T-cell (primary cell): ENCODE results near the gene DENND2D. TPM values are rescaled to one million over a fixed set of nuclear protein-coding genes. Genes with fewer than 3 reads are reported as not detected.

Experiments used
- ATAC-seq, 4 experiments: fragments of 200-7000 bp in 3 of 4; fragments of 150-1000 bp in 1 of 4; cut with Tn5 transposase; replicated peaks in 1 of 4; 1 replicate in 3 of 4; 2 replicates in 1 of 4; pipeline ENCODE4 v1.10.0; 2021; ENCODE audit warnings: moderate library complexity in 3 of 4, mild to moderate bottlenecking in 2 of 4, moderate number of reproducible peaks in 1 of 4
- CTCF ChIA-PET, 2 donors: fragments of 300-600 bp; sonication (Branson Sonifier 250); formaldehyde crosslinking; loops; one replicate each; lab custom pipeline; 2022; ENCODE audit warnings: antibody characterized with exemption in 2 of 2; lab: Charles Lee
- POLR2A ChIA-PET, 2 donors: fragments of 300-600 bp; sonication (Branson Sonifier 250); formaldehyde crosslinking; loops; one replicate each; lab custom pipeline; 2022; ENCODE audit warnings: antibody characterized with exemption in 2 of 2; lab: Charles Lee
- DNase-seq, 35 experiments: peaks; one replicate each; pipeline versions ENCODE4 v3.0.0 to v3.0.0-alpha.2; 2013 to 2023
- H3K27ac ChIP-seq: one replicate; pipeline ENCODE4 v1.5.1; 2013; ENCODE audit warnings: low read length
- H3K27me3 ChIP-seq, 2 experiments: replicated peaks in 1 of 2; 1 replicate in 1 of 2; 2 replicates in 1 of 2; pipeline versions ENCODE4 v1.6.1 to v1.7.0; 2013; ENCODE audit warnings: low read length in 1 of 2, mixed read lengths in 1 of 2; ENCODE audit not compliant: control insufficient read depth in 2 of 2, insufficient read depth in 2 of 2; ENCODE audit errors: extremely low read depth in 1 of 2
- H3K36me3 ChIP-seq, 2 donors: 1 replicate in 1 of 2; 2 replicates in 1 of 2; pipeline versions ENCODE4 v1.6.1 to v1.7.0; 2013; ENCODE audit warnings: low read length in 1 of 2; ENCODE audit not compliant: control insufficient read depth in 2 of 2, insufficient read depth in 1 of 2; ENCODE audit errors: extremely low read depth in 1 of 2
- H3K4me1 ChIP-seq, 2 experiments: 1 replicate in 1 of 2; 2 replicates in 1 of 2; pipeline versions ENCODE4 v1.6.1 to v1.7.0; 2013; ENCODE audit warnings: low read length in 2 of 2, mixed read lengths in 1 of 2; ENCODE audit not compliant: insufficient read depth in 2 of 2, control insufficient read depth in 1 of 2; ENCODE audit errors: extremely low read depth in 1 of 2
- H3K4me3 ChIP-seq, 2 donors: 1 replicate in 1 of 2; 2 replicates in 1 of 2; pipeline versions ENCODE4 v1.5.1 to v1.7.0; 2013; ENCODE audit warnings: mild to moderate bottlenecking in 2 of 2, low read length in 1 of 2, moderate library complexity in 1 of 2; ENCODE audit not compliant: control insufficient read depth in 1 of 2; ENCODE audit errors: extremely low read depth in 1 of 2
- H3K9me3 ChIP-seq: 2 replicates; pipeline ENCODE4 v1.7.0; 2013
- H3K27ac Mint-ChIP-seq, 2 donors: one replicate each; pipeline ENCODE4 v1.8.0; 2020 to 2021; ENCODE audit warnings: mild to moderate bottlenecking in 2 of 2, mixed read lengths in 2 of 2
- H3K27me3 Mint-ChIP-seq, 2 donors: one replicate each; pipeline ENCODE4 v1.8.0; 2021 to 2022; ENCODE audit warnings: mixed read lengths in 2 of 2
- H3K36me3 Mint-ChIP-seq: one replicate; pipeline ENCODE4 v1.8.0; 2021; ENCODE audit warnings: mixed read lengths
- H3K4me1 Mint-ChIP-seq, 3 donors: one replicate each; pipeline ENCODE4 v1.8.0; 2020 to 2022; ENCODE audit warnings: mixed read lengths in 3 of 3, mild to moderate bottlenecking in 1 of 3
- H3K4me3 Mint-ChIP-seq, 3 donors: one replicate each; pipeline ENCODE4 v1.8.0; 2020 to 2022; ENCODE audit warnings: mild to moderate bottlenecking in 3 of 3, mixed read lengths in 3 of 3, moderate library complexity in 3 of 3
- H3K9me3 Mint-ChIP-seq, 3 donors: one replicate each; pipeline ENCODE4 v1.8.0; 2020 to 2022; ENCODE audit warnings: mixed read lengths in 3 of 3
- WGBS: methylation state at CpG from one replicate; pipeline ENCODE4 v1.1.5; 2013; ENCODE audit warnings: missing lambda C conversion rate; ENCODE audit not compliant: insufficient coverage; 5-methylcytosine and 5-hydroxymethylcytosine counted together
- total RNA-seq, 35 experiments: library from RNA in 6 of 35; stranded (reverse) in 6 of 35; fragments of 120-200 nt in 1 of 35; gene quantifications; one replicate each; pipeline versions ENCODE4 v1.2.1 to v1.2.4 and lab custom pipeline; 2013 to 2026

Gene DENND2D
- total RNA-seq, 5 donors from 2014 or later (not counting 1 experiment from before 2014, with no cell fraction given): 128 to 234 (median 222) TPM

GRCh38 chr1:111214884-111215283 is 14.4 kb upstream of the DENND2D start:
- Mint-ChIP-seq H3K36me3 (no peaks in the 10 kb centered on the region), H3K27ac (peak overlapping the region; percentile 95 to 96), H3K4me3 (peak overlapping the region; percentile 62 to 81 (median 63)), H3K9me3 (peaks cover 0 to 11% (median 9%) of the 10 kb centered on the region in 3 donors), H3K4me1 (peaks cover 82 to 92% (median 88%) of the 10 kb centered on the region in 3 donors), H3K27me3 (peaks cover 0 to 2% of the 10 kb centered on the region in 2 donors)
- ATAC-seq: peak in 1 of 4 experiments; percentile 63
- no peaks in the 10 kb centered on the region for H3K9me3 ChIP-seq
- peak in 24 of 35 experiments; percentile 22 to 63 (median 44) for DNase-seq
- peaks cover 55 to 77% of the 10 kb centered on the region in 2 experiments for H3K4me1 ChIP-seq
- H3K36me3 ChIP-seq: no peaks in the 10 kb centered on the region
- CTCF ChIA-PET: interaction anchor here (0.5 to 1.4 kb wide), 5 partner anchors 8 to 43 kb away, joined by 3 to 18 read pairs (median 5); no protein-coding TSS in a partner anchor
- WGBS: 17% methylated on average over 1 of the region's 7 CpGs
- H3K27me3 ChIP-seq: no peaks in the 10 kb centered on the region
- H3K4me3 ChIP-seq: no peak overlapping the region
- peak overlapping the region; percentile 87 for H3K27ac ChIP-seq
- POLR2A ChIA-PET: interaction anchor here (0.6 to 1.7 kb wide), 6 partner anchors 9 to 168 kb away, joined by 3 to 17 read pairs (median 6); no protein-coding TSS in a partner anchor

- ChIA-PET CTCF (interaction anchor here (0.5 to 1.3 kb wide), 5 partner anchors 9 to 202 kb away, joined by 3 to 5 read pairs (median 5); no protein-coding TSS in a partner anchor), POLR2A (interaction anchor here (0.6 to 1.7 kb wide), 6 partner anchors 9 to 169 kb away, joined by 3 to 17 read pairs (median 5); no protein-coding TSS in a partner anchor)
- Histone ChIP-seq H3K9me3 (no peaks in the 10 kb centered on the region), H3K4me1 (peaks cover 50 to 70% of the 10 kb centered on the region in 2 experiments), H3K36me3 (no peaks in the 10 kb centered on the region), H3K27ac (peak overlapping the region; percentile 87), H3K27me3 (no peaks in the 10 kb centered on the region), H3K4me3 (no peak overlapping the region)
- Mint-ChIP-seq H3K27me3 (peaks cover 0 to 2% of the 10 kb centered on the region in 2 donors), H3K36me3 (no peaks in the 10 kb centered on the region), H3K27ac (peak overlapping the region; percentile 95 to 96), H3K4me3 (peak overlapping the region; percentile 62 to 81 (median 63)), H3K4me1 (peaks cover 82 to 92% (median 88%) of the 10 kb centered on the region in 3 donors), H3K9me3 (peaks cover 0 to 11% (median 9%) of the 10 kb centered on the region in 3 donors)
- DNase-seq: peak in 1 of 35 experiments; percentile 6
- no peak for ATAC-seq
- 17% methylated on average over 2 of the region's 6 CpGs for WGBS
Measured at GRCh38 chr1:111214074-111214801, 13.8 kb upstream of the DENND2D start.

- H3K4me3 ChIP-seq: no peak overlapping the region
- H3K4me1 ChIP-seq: peaks cover 45 to 62% of the 10 kb centered on the region in 2 experiments
- peak in 3 of 35 experiments; percentile 14 to 67 (median 31) for DNase-seq
- Mint-ChIP-seq H3K27me3 (peaks cover 0 to 2% of the 10 kb centered on the region in 2 donors), H3K4me1 (peaks cover 78 to 90% (median 87%) of the 10 kb centered on the region in 3 donors), H3K4me3 (peak overlapping the region; percentile 50 to 81 (median 63)), H3K27ac (peak overlapping the region; percentile 95 to 96), H3K36me3 (no peaks in the 10 kb centered on the region), H3K9me3 (peaks cover 0 to 8% (median 5%) of the 10 kb centered on the region in 3 donors)
- POLR2A ChIA-PET: interaction anchor here in 1 of 2 donors (0.6 kb wide), 1 partner anchor 18 kb away, joined by 4 read pairs; no protein-coding TSS in a partner anchor
- no peaks in the 10 kb centered on the region for H3K36me3 ChIP-seq
- H3K9me3 ChIP-seq: no peaks in the 10 kb centered on the region
- no CpG with 5 or more reads among the region's 6 CpGs for WGBS
- no peaks in the 10 kb centered on the region for H3K27me3 ChIP-seq
- CTCF ChIA-PET: interaction anchor here in 1 of 2 donors (0.6 kb wide), 1 partner anchor 203 kb away, joined by 3 read pairs; no protein-coding TSS in a partner anchor
- no peak for ATAC-seq
- peak overlapping the region; percentile 87 for H3K27ac ChIP-seq
Measured at GRCh38 chr1:111213412-111213811, 13.0 kb upstream of the DENND2D start.

GRCh38 chr1:111212634-111213335 is 12.3 kb upstream of the DENND2D start:
- Mint-ChIP-seq H3K4me1 (peaks cover 78 to 89% (median 87%) of the 10 kb centered on the region in 3 donors), H3K4me3 (peak overlapping the region in 2 of 3 donors; percentile 63 to 81), H3K27me3 (peaks cover 0 to 2% of the 10 kb centered on the region in 2 donors), H3K36me3 (no peaks in the 10 kb centered on the region), H3K27ac (peak overlapping the region; percentile 95 to 96), H3K9me3 (peaks cover 0 to 2% (median 2%) of the 10 kb centered on the region in 3 donors)
- Histone ChIP-seq H3K27ac (peak overlapping the region; percentile 87), H3K9me3 (no peaks in the 10 kb centered on the region), H3K36me3 (no peaks in the 10 kb centered on the region), H3K4me3 (peak overlapping the region in 1 of 2 donors; percentile 7), H3K4me1 (peaks cover 47 to 56% of the 10 kb centered on the region in 2 experiments), H3K27me3 (no peaks in the 10 kb centered on the region)
- CTCF ChIA-PET: interaction anchor here (0.6 to 0.7 kb wide), 3 partner anchors 11 to 428 kb away, joined by 3 read pairs; no protein-coding TSS in a partner anchor
- POLR2A ChIA-PET: interaction anchor here in 1 of 2 donors (0.6 to 0.8 kb wide), 2 partner anchors 9 to 30 kb away, joined by 3 read pairs; no protein-coding TSS in a partner anchor
- DNase-seq (no peak), ATAC-seq (no peak)
- 83% methylated on average over 1 of the region's 5 CpGs for WGBS

GRCh38 chr1:111211921-111212320 is 11.5 kb upstream of the DENND2D start:
- ChIA-PET POLR2A (no interaction called here), CTCF (interaction anchor here in 1 of 2 donors (0.7 kb wide), 2 partner anchors 29 to 427 kb away, joined by 3 to 4 read pairs; no protein-coding TSS in a partner anchor)
- H3K27ac ChIP-seq: no peak overlapping the region
- H3K27me3 ChIP-seq: no peaks in the 10 kb centered on the region
- Mint-ChIP-seq H3K36me3 (no peaks in the 10 kb centered on the region), H3K4me1 (peaks cover 78 to 87% (median 87%) of the 10 kb centered on the region in 3 donors), H3K27ac (peak overlapping the region; percentile 37 to 62), H3K27me3 (peaks cover 0 to 2% of the 10 kb centered on the region in 2 donors), H3K9me3 (no peaks in the 10 kb centered on the region), H3K4me3 (no peak overlapping the region)
- H3K36me3 ChIP-seq: no peaks in the 10 kb centered on the region
- peaks cover 41 to 47% of the 10 kb centered on the region in 2 experiments for H3K4me1 ChIP-seq
- ATAC-seq (no peak), DNase-seq (no peak)
- WGBS: 90% methylated on average over 1 of the region's 1 CpG
- H3K4me3 ChIP-seq: no peak overlapping the region
- H3K9me3 ChIP-seq: no peaks in the 10 kb centered on the region
